HG03139 (cell line): ENCODE data around the gene LMO2.
A peak's percentile ranks its signal among the peaks of the same experiment; 100 is the strongest.
"Not testable (repeated sequence)": the region's sequence is repeated elsewhere in the genome, so short reads cannot be mapped to it uniquely, and the experiment has no call there.

Experiments
- ATAC-seq: cut with Tn5 transposase; IDR thresholded peaks from one replicate; pipeline ENCODE4 v1.9.1; 2021; ENCODE audit not compliant: unreplicated experiment

LMO2 gene

GRCh38 chr11:33891714-33892327, at the start of gene LMO2:
TSS of gene LMO2 (minus strand) at chr11:33892076. CDS start at chr11:33869716, 22,360 bp downstream.
- ATAC-seq: no peak

- no peak for ATAC-seq
These were observed 48.6 kb upstream of the LMO2 start for GRCh38 chr11:33940538-33940815.

GRCh38 chr11:33936725-33937604, 45.1 kb upstream of the LMO2 start:
- no peak for ATAC-seq

GRCh38 chr11:33935461-33936456, 43.9 kb upstream of the LMO2 start:
- no peak for ATAC-seq

- ATAC-seq: no peak
These were observed 43.1 kb upstream of the LMO2 start for GRCh38 chr11:33935005-33935404.

GRCh38 chr11:33934450-33934849, 42.6 kb upstream of the LMO2 start:
- no peak for ATAC-seq

GRCh38 chr11:33933602-33934001, 41.7 kb upstream of the LMO2 start:
- no peak for ATAC-seq

GRCh38 chr11:33932721-33933120, 40.8 kb upstream of the LMO2 start:
- ATAC-seq: no peak

GRCh38 chr11:33931739-33932366, 40.0 kb upstream of the LMO2 start:
- not testable (repeated sequence) for ATAC-seq

- no peak for ATAC-seq
These were observed 39.2 kb upstream of the LMO2 start for GRCh38 chr11:33931067-33931466.

GRCh38 chr11:33930317-33931021, 38.6 kb upstream of the LMO2 start:
- no peak for ATAC-seq

- ATAC-seq: no peak
These were observed 36.7 kb upstream of the LMO2 start for GRCh38 chr11:33928564-33928963.

GRCh38 chr11:33926671-33927552, 35.0 kb upstream of the LMO2 start:
- ATAC-seq: no peak

GRCh38 chr11:33924341-33924740, 32.5 kb upstream of the LMO2 start:
- ATAC-seq: no peak

GRCh38 chr11:33923626-33924025, 31.8 kb upstream of the LMO2 start:
- no peak for ATAC-seq

- ATAC-seq: peak; percentile 84
These were observed 29.1 kb upstream of the LMO2 start for GRCh38 chr11:33920838-33921613.

GRCh38 chr11:33919645-33920044, 27.8 kb upstream of the LMO2 start:
- no peak for ATAC-seq

- not testable (repeated sequence) for ATAC-seq
These were observed 25.5 kb upstream of the LMO2 start for GRCh38 chr11:33917402-33917801.

GRCh38 chr11:33916736-33917135, 24.9 kb upstream of the LMO2 start:
- no peak for ATAC-seq
